ENCODE results near the gene FASTKD3. TPM values are rescaled to one million over a fixed set of nuclear protein-coding genes. Genes with fewer than 3 reads are reported as not detected.

FASTKD3 gene
- total and polyA plus RNA-seq, 11 donors = 4.3 to 11.5 (median 6.1) TPM

GRCh38 chr5:7816535-7816901 is 52.3 kb downstream of the FASTKD3 start:
- DNase-seq (no peak), ATAC-seq (peak in 2 of 4 donors; percentile 11 to 15)
- Histone ChIP-seq H3K4me3 (no peak overlapping the region), H3K4me1 (peaks cover 0 to 8% (median 0%) of the 10 kb centered on the region in 12 donors), H3K27ac (no peak overlapping the region), H3K9me3 (no peaks in the 10 kb centered on the region), H3K36me3 (no peaks in the 10 kb centered on the region), H3K27me3 (peaks cover 0 to 31% (median 3%) of the 10 kb centered on the region in 9 donors)
- peak in 1 of 12 donors; percentile 20 for TF ChIP-seq CTCF (IDR thresholded peaks at IDR 0.05)
- no peak for TF ChIP-seq POLR2A (IDR thresholded peaks at IDR 0.05)
- intact Hi-C loops (cut with DNase I) = loop anchor here in 2 of 10 donors (5.0 to 10.0 kb wide), 2 partner anchors 1049 to 1052 kb away; no protein-coding TSS in a partner anchor
- WGBS, 4 donors = 26 to 32% (median 32%) methylated on average over 9 of the region's 9 CpGs

- Histone ChIP-seq H3K9me3 (no peaks in the 10 kb centered on the region), H3K27ac (no peak overlapping the region), H3K4me3 (no peak overlapping the region), H3K4me1 (peaks cover 0 to 8% (median 0%) of the 10 kb centered on the region in 12 donors), H3K27me3 (peaks cover 0 to 26% (median 0%) of the 10 kb centered on the region in 9 donors), H3K36me3 (no peaks in the 10 kb centered on the region)
- TF ChIP-seq CTCF (IDR thresholded peaks at IDR 0.05) (peak; percentile 64 to 87 (median 78)), POLR2A (IDR thresholded peaks at IDR 0.05) (no peak)
- DNase-seq (peak; percentile 73 to 88 (median 79)), ATAC-seq (peak; percentile 91 to 99 (median 95))
- 11 to 13% (median 12%) methylated on average over 12 of the region's 12 CpGs for WGBS, 4 donors
- intact Hi-C loops (cut with DNase I) = loop anchor here in 2 of 10 donors (5.0 to 10.0 kb wide), 2 partner anchors 1049 to 1051 kb away; no protein-coding TSS in a partner anchor
Observed at GRCh38 chr5:7815892-7816534, 52.8 kb downstream of the FASTKD3 start.

- Histone ChIP-seq H3K36me3 (no peaks in the 10 kb centered on the region), H3K27me3 (peaks cover 0 to 25% (median 3%) of the 10 kb centered on the region in 9 donors), H3K4me1 (peaks cover 0 to 8% (median 0%) of the 10 kb centered on the region in 12 donors), H3K4me3 (no peak overlapping the region), H3K27ac (no peak overlapping the region), H3K9me3 (no peaks in the 10 kb centered on the region)
- WGBS, 4 donors = 87 to 95% (median 90%) methylated on average over 10 of the region's 10 CpGs
- ATAC-seq (no peak), DNase-seq (no peak)
- TF ChIP-seq CTCF (IDR thresholded peaks at IDR 0.05) (no peak), POLR2A (IDR thresholded peaks at IDR 0.05) (no peak)
- intact Hi-C loops (cut with DNase I) = loop anchor here in 2 of 10 donors (5.0 to 10.0 kb wide), 2 partner anchors 1048 to 1050 kb away; no protein-coding TSS in a partner anchor
Observed at GRCh38 chr5:7814816-7815215, 54.0 kb downstream of the FASTKD3 start.

GRCh38 chr5:7813576-7813975 is 55.3 kb downstream of the FASTKD3 start:
- Histone ChIP-seq H3K27me3 (peaks cover 0 to 17% (median 3%) of the 10 kb centered on the region in 9 donors), H3K9me3 (no peaks in the 10 kb centered on the region), H3K4me3 (no peak overlapping the region), H3K4me1 (peaks cover 0 to 8% (median 0%) of the 10 kb centered on the region in 12 donors), H3K36me3 (no peaks in the 10 kb centered on the region), H3K27ac (peak overlapping the region in 1 of 12 donors; percentile 25)
- TF ChIP-seq CTCF (IDR thresholded peaks at IDR 0.05) = no peak
- no peak for TF ChIP-seq POLR2A (IDR thresholded peaks at IDR 0.05)
- ATAC-seq = no peak
- intact Hi-C loops (cut with DNase I) = loop anchor here in 1 of 10 donors (10.0 kb wide), 1 partner anchor 1049 kb away; no protein-coding TSS in a partner anchor
- no peak for DNase-seq
- 80 to 87% (median 86%) methylated on average over 3 of the region's 3 CpGs for whole genome bisulfite sequencing, 4 donors
